ENCODE data around the gene FUT2. TPM values are rescaled to one million over a fixed set of nuclear protein-coding genes. Genes with fewer than 3 reads are reported as not detected.

FUT2 gene
- total RNA-seq, 8 experiments from 2014 or later, result 0.79 to 4.7 (median 1.9) TPM

GRCh38 chr19:48742096-48742495 is 46.3 kb downstream of the FUT2 start:
- Histone ChIP-seq H3K27ac (no peak overlapping the region), H3K4me1 (replicated peaks in 1 of 2) (peaks cover 10 to 13% of the 10 kb centered on the region in 2 donors), H3K4me3 (no peak overlapping the region)
- in situ Hi-C loops (cut with MboI; ENCODE audit: low pct_unique_long_range_greater_than_20kb in 2 of 9, low sequenced_read_pairs in 9 of 9, unreplicated experiment in 9 of 9), result no loop called here
- ATAC-seq (replicated peaks in 6 of 8), result no peak
- 59 to 100% (median 87%) methylated on average over 1 to 9 of the region's 11 CpGs; no CpG with 5 or more reads in 3 of the 10 experiments for WGBS, 10 experiments

GRCh38 chr19:48745208-48745995 is 49.6 kb downstream of the FUT2 start:
- ATAC-seq (replicated peaks in 6 of 8), result peak in 5 of 8 experiments; percentile 14 to 72 (median 27)
- Histone ChIP-seq H3K4me3 (no peak overlapping the region), H3K4me1 (replicated peaks in 1 of 2) (peaks cover 3 to 8% of the 10 kb centered on the region in 2 donors), H3K27ac (no peak overlapping the region)
- in situ Hi-C loops (cut with MboI; ENCODE audit: low pct_unique_long_range_greater_than_20kb in 2 of 9, low sequenced_read_pairs in 9 of 9, unreplicated experiment in 9 of 9), result no loop called here
- WGBS, 10 experiments, result 5 to 92% (median 43%) methylated on average over 2 to 20 of the region's 33 CpGs; no CpG with 5 or more reads in 2 of the 10 experiments

- in situ Hi-C loops (cut with MboI; ENCODE audit: low pct_unique_long_range_greater_than_20kb in 2 of 9, low sequenced_read_pairs in 9 of 9, unreplicated experiment in 9 of 9), result no loop called here
- no peak for ATAC-seq (replicated peaks in 6 of 8)
- WGBS, 10 experiments, result 47 to 100% (median 91%) methylated on average over 1 to 5 of the region's 8 CpGs; no CpG with 5 or more reads in 2 of the 10 experiments
- Histone ChIP-seq H3K4me1 (replicated peaks in 1 of 2) (peaks cover 0 to 7% of the 10 kb centered on the region in 2 donors), H3K27ac (no peak overlapping the region), H3K4me3 (no peak overlapping the region)
These were observed 50.3 kb downstream of the FUT2 start for GRCh38 chr19:48746110-48746509.

GRCh38 chr19:48746738-48747575 is 51.2 kb downstream of the FUT2 start, which contains the start of gene IZUMO1:
TSS of gene IZUMO1 (minus strand) at chr19:48746909. CDS start at chr19:48745859, 1,050 bp downstream.
- Histone ChIP-seq H3K4me1 (replicated peaks in 1 of 2) (no peaks in the 10 kb centered on the region), H3K4me3 (peak within 1 kb of the TSS; percentile 36 to 41 (median 40)), H3K27ac (peak within 1 kb of the TSS in 1 of 2 donors; percentile 22)
- ATAC-seq (replicated peaks in 6 of 8), result peak; percentile 81 to 96 (median 85)
- in situ Hi-C loops (cut with MboI; ENCODE audit: low pct_unique_long_range_greater_than_20kb in 2 of 9, low sequenced_read_pairs in 9 of 9, unreplicated experiment in 9 of 9), result no loop called here
- 0 to 56% (median 44%) methylated on average over 1 to 8 of the region's 31 CpGs; no CpG with 5 or more reads in 1 of the 10 experiments for WGBS, 10 experiments

- Histone ChIP-seq H3K27ac (no peak overlapping the region), H3K4me1 (replicated peaks in 1 of 2) (peaks cover 4 to 6% of the 10 kb centered on the region in 2 donors), H3K4me3 (no peak overlapping the region)
- ATAC-seq (replicated peaks in 6 of 8), result no peak
- in situ Hi-C loops (cut with MboI; ENCODE audit: low pct_unique_long_range_greater_than_20kb in 2 of 9, low sequenced_read_pairs in 9 of 9, unreplicated experiment in 9 of 9), result no loop called here
- WGBS, 10 experiments, result 33 to 100% (median 56%) methylated on average over 1 to 4 of the region's 4 CpGs; no CpG with 5 or more reads in 3 of the 10 experiments
These were observed 53.9 kb downstream of the FUT2 start for GRCh38 chr19:48749571-48750198.

GRCh38 chr19:48750351-48750750 is 54.6 kb downstream of the FUT2 start:
- no peak overlapping the region for H3K4me3 ChIP-seq
- in situ Hi-C loops (cut with MboI; ENCODE audit: low pct_unique_long_range_greater_than_20kb in 2 of 9, low sequenced_read_pairs in 9 of 9, unreplicated experiment in 9 of 9), result no loop called here
- WGBS, 10 experiments, result 40 to 100% (median 88%) methylated on average over 1 to 18 of the region's 31 CpGs; no CpG with 5 or more reads in 6 of the 10 experiments
- ATAC-seq (replicated peaks in 6 of 8), result no peak
- H3K4me1 ChIP-seq (replicated peaks in 1 of 2), result peaks cover 4 to 6% of the 10 kb centered on the region in 2 donors
- H3K27ac ChIP-seq, result no peak overlapping the region

- Histone ChIP-seq H3K4me3 (no peak overlapping the region), H3K27ac (no peak overlapping the region), H3K4me1 (replicated peaks in 1 of 2) (peaks cover 4 to 6% of the 10 kb centered on the region in 2 donors)
- in situ Hi-C loops (cut with MboI; ENCODE audit: low pct_unique_long_range_greater_than_20kb in 2 of 9, low sequenced_read_pairs in 9 of 9, unreplicated experiment in 9 of 9), result no loop called here
- 70 to 96% (median 86%) methylated on average over 1 to 20 of the region's 29 CpGs; no CpG with 5 or more reads in 3 of the 10 experiments for WGBS, 10 experiments
- ATAC-seq (replicated peaks in 6 of 8), result no peak
These were observed 55.2 kb downstream of the FUT2 start for GRCh38 chr19:48750771-48751504.

GRCh38 chr19:48751845-48752495 is 56.2 kb downstream of the FUT2 start:
- in situ Hi-C loops (cut with MboI; ENCODE audit: low pct_unique_long_range_greater_than_20kb in 2 of 9, low sequenced_read_pairs in 9 of 9, unreplicated experiment in 9 of 9), result no loop called here
- peak overlapping the region in 4 of 5 donors; percentile 25 to 31 (median 27) for H3K4me3 ChIP-seq
- peak in 1 of 8 experiments; percentile 10 for ATAC-seq (replicated peaks in 6 of 8)
- H3K27ac ChIP-seq, result no peak overlapping the region
- 0 to 60% (median 50%) methylated on average over 1 to 18 of the region's 20 CpGs; no CpG with 5 or more reads in 3 of the 10 experiments for WGBS, 10 experiments
- peaks cover 4 to 6% of the 10 kb centered on the region in 2 donors for H3K4me1 ChIP-seq (replicated peaks in 1 of 2)

GRCh38 chr19:48752496-48753365 is 57.0 kb downstream of the FUT2 start, which contains the start of gene FUT1:
TSS of gene FUT1 (minus strand) at chr19:48752641. CDS start at chr19:48751281, 1,360 bp downstream.
- in situ Hi-C loops (cut with MboI; ENCODE audit: low pct_unique_long_range_greater_than_20kb in 2 of 9, low sequenced_read_pairs in 9 of 9, unreplicated experiment in 9 of 9), result no loop called here
- 3 to 10% (median 9%) methylated on average over 5 to 14 of the region's 73 CpGs; no CpG with 5 or more reads in 6 of the 10 experiments for WGBS, 10 experiments
- Histone ChIP-seq H3K4me1 (replicated peaks in 1 of 2) (peaks cover 4 to 6% of the 10 kb centered on the region in 2 donors), H3K4me3 (peak within 1 kb of the TSS; percentile 19 to 31 (median 25)), H3K27ac (no peak within 1 kb of the TSS)
- ATAC-seq (replicated peaks in 6 of 8), result peak; percentile 76 to 98 (median 86)

- ATAC-seq (replicated peaks in 6 of 8), result peak in 2 of 8 experiments; percentile 3 to 31
- no peak within 1 kb of the TSS for H3K4me3 ChIP-seq
- H3K4me1 ChIP-seq (replicated peaks in 1 of 2), result peaks cover 4 to 6% of the 10 kb centered on the region in 2 donors
- in situ Hi-C loops (cut with MboI; ENCODE audit: low pct_unique_long_range_greater_than_20kb in 2 of 9, low sequenced_read_pairs in 9 of 9, unreplicated experiment in 9 of 9), result no loop called here
- WGBS, 10 experiments, result 67 to 86% methylated on average over 3 of the region's 4 CpGs; no CpG with 5 or more reads in 8 of the 10 experiments
- H3K27ac ChIP-seq, result no peak within 1 kb of the TSS
These were observed 59.4 kb downstream of the FUT2 start, which contains the start of gene FGF21 for GRCh38 chr19:48755084-48755641. TSS of gene FGF21 (plus strand) at chr19:48755524. CDS start at chr19:48756237, 713 bp downstream.
